IPS DF 19.7 (cell line): Measurements from ENCODE around the gene PCBP4.

Experiments used
- DNase-seq: peaks from one replicate; pipeline ENCODE4 v3.0.0-alpha.2; 2013; ENCODE audit warnings: low read depth, low spot score

Gene PCBP4

GRCh38 chr3:51955893-51956770 lies 11.1 kb downstream of the PCBP4 start:
- DNase-seq = no peak

GRCh38 chr3:51955175-51955892 lies 11.9 kb downstream of the PCBP4 start, which contains the start of gene GPR62:
TSS of gene GPR62 (plus strand) at chr3:51955381. CDS start at chr3:51955653, 272 bp downstream.
- no peak for DNase-seq

- DNase-seq = no peak
Measured at GRCh38 chr3:51954713-51955112, 12.5 kb downstream of the PCBP4 start.

- no peak for DNase-seq
Measured at GRCh38 chr3:51954105-51954504, 13.1 kb downstream of the PCBP4 start.

GRCh38 chr3:51953445-51953844 lies 13.8 kb downstream of the PCBP4 start:
- DNase-seq = no peak

- DNase-seq = no peak
Measured at GRCh38 chr3:51950899-51951298, 16.4 kb downstream of the PCBP4 start.

- no peak for DNase-seq
Measured at GRCh38 chr3:51949121-51949520, 18.1 kb downstream of the PCBP4 start.

- DNase-seq = no peak
Measured at GRCh38 chr3:51948016-51948580, 19.2 kb downstream of the PCBP4 start.

GRCh38 chr3:51947215-51947900 lies 19.9 kb downstream of the PCBP4 start:
- no peak for DNase-seq

- DNase-seq = no peak
Measured at GRCh38 chr3:51946796-51947195, 20.5 kb downstream of the PCBP4 start.

- no peak for DNase-seq
Measured at GRCh38 chr3:51945926-51946705, 21.1 kb downstream of the PCBP4 start.

- no peak for DNase-seq
Measured at GRCh38 chr3:51945031-51945840, 22.0 kb downstream of the PCBP4 start.

GRCh38 chr3:51944451-51945021 lies 22.7 kb downstream of the PCBP4 start:
- no peak for DNase-seq

- no peak for DNase-seq
Measured at GRCh38 chr3:51943451-51944391, 23.5 kb downstream of the PCBP4 start.

- no peak for DNase-seq
Measured at GRCh38 chr3:51942603-51943450, 24.4 kb downstream of the PCBP4 start.

GRCh38 chr3:51941798-51942602 lies 25.3 kb downstream of the PCBP4 start, which contains the start of the genes PARP3 and RRP9:
TSS of gene PARP3 (plus strand) at chr3:51942363. CDS start at chr3:51943356, 993 bp downstream.
TSS of gene RRP9 (minus strand) at chr3:51941904. CDS start at chr3:51941867, 37 bp downstream.
- peak; percentile 98 for DNase-seq

- DNase-seq = no peak
Measured at GRCh38 chr3:51941463-51941797, 25.8 kb downstream of the PCBP4 start.
